ENCODE results near the gene CNIH3. TPM values are rescaled to one million over a fixed set of nuclear protein-coding genes. Genes with fewer than 3 reads are reported as not detected.
"Not testable (repeated sequence)": the region's sequence is repeated elsewhere in the genome, so short reads cannot be mapped to it uniquely, and the experiment has no call there.

CNIH3 gene
- total RNA-seq, 4 donors from 2014 or later = not detected

DNA sequence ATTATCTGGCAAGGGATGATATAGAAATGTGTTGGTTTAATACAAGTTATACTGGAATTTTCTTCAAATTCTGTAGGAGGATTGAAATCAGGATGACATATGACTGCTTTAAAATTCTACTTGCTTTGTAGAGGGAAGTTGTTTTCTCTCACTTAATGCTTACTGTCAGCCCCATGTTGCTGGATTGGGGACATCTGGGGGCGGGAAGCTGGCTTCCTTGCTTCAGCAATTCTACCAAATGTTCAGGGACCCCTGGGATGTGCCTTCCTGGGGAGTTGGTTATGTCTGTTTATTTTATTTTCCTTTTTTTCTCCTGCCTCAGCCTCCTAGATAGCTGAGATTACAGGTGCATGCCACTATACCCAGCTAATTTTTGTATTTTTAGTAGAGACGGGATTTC is 63.5 kb downstream of the CNIH3 start:
- DNase-seq = no peak
- H3K4me3 ChIP-seq = no peak overlapping the region
- H3K27ac ChIP-seq = no peak overlapping the region
- H3K9me3 ChIP-seq = no peaks in the 10 kb centered on the region
- TF ChIP-seq POLR2A (IDR thresholded peaks at IDR 0.05) (no peak), CTCF (IDR thresholded peaks at IDR 0.05) (no peak)
- no peaks in the 10 kb centered on the region for H3K4me1 ChIP-seq
- H3K36me3 ChIP-seq = no peaks in the 10 kb centered on the region
- H3K27me3 ChIP-seq = no peaks in the 10 kb centered on the region

- Histone ChIP-seq H3K27me3 (no peaks in the 10 kb centered on the region), H3K36me3 (no peaks in the 10 kb centered on the region), H3K4me3 (no peak overlapping the region), H3K9me3 (no peaks in the 10 kb centered on the region), H3K27ac (no peak overlapping the region), H3K4me1 (no peaks in the 10 kb centered on the region)
- TF ChIP-seq POLR2A (IDR thresholded peaks at IDR 0.05) = no peak
- no peak for DNase-seq
Observed at GRCh38 chr1:224681816-224682215, 65.7 kb downstream of the CNIH3 start.

GRCh38 chr1:224683936-224684335 is 67.8 kb downstream of the CNIH3 start:
- TF ChIP-seq CTCF (IDR thresholded peaks at IDR 0.05) (no peak), POLR2A (IDR thresholded peaks at IDR 0.05) (no peak)
- Histone ChIP-seq H3K4me1 (no peaks in the 10 kb centered on the region), H3K36me3 (no peaks in the 10 kb centered on the region), H3K27ac (no peak overlapping the region), H3K4me3 (no peak overlapping the region), H3K9me3 (no peaks in the 10 kb centered on the region), H3K27me3 (no peaks in the 10 kb centered on the region)
- DNase-seq = no peak

DNA sequence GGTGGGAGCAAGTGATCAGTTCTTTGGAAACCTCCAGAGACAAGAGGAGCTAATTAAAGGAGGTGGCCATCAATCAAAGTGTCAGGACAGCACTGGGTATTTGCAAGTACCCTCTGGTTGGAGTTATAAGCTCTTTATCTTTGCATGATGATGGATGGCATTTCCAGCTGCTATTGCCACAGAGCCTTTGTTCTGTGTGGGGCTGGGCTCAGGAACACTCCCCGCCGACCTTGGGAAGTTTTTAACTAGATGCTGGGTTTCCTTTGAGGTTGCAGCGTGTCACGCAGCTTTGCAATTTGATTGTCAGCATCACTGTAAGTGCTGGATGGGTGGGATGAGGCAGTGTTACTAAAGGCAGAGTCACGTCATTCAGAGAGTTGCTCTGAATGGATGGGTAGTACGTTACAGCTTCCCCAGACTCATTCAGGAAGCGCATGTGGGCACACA is 68.9 kb downstream of the CNIH3 start:
- no peaks in the 10 kb centered on the region for H3K27me3 ChIP-seq
- H3K4me1 ChIP-seq = no peaks in the 10 kb centered on the region
- H3K4me3 ChIP-seq = no peak overlapping the region
- DNase-seq = no peak
- TF ChIP-seq CTCF (IDR thresholded peaks at IDR 0.05) (no peak), POLR2A (IDR thresholded peaks at IDR 0.05) (no peak)
- no peaks in the 10 kb centered on the region for H3K36me3 ChIP-seq
- H3K9me3 ChIP-seq = no peaks in the 10 kb centered on the region
- H3K27ac ChIP-seq = no peak overlapping the region

- H3K4me1 ChIP-seq, H3K36me3 ChIP-seq, H3K4me3 ChIP-seq, H3K9me3 ChIP-seq, H3K27me3 ChIP-seq, H3K27ac ChIP-seq, DNase-seq: not testable (repeated sequence)
Observed at GRCh38 chr1:224686140-224686539, 70.0 kb downstream of the CNIH3 start.

DNA sequence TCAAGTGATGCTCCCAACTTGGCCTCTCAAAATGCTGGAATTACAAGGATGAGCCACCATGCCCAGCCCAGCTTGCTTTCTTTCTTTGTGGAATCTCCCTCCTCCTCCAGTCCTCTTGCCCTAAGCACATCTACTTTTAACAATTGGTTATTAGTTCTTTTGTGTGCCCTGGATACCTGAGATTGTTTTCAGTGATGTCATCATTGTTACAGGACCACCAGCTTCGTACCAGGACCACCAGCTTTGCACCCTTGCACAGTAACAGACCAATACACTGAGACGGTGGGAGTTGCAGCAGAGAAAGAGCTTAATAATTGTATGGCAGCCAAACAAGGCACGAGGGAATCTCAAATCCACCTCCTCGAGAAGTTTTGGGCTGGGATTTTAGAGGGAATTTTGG is 71.3 kb downstream of the CNIH3 start:
- Histone ChIP-seq H3K4me3 (no peak overlapping the region), H3K9me3 (no peaks in the 10 kb centered on the region), H3K27me3 (no peaks in the 10 kb centered on the region), H3K27ac (no peak overlapping the region), H3K36me3 (no peaks in the 10 kb centered on the region), H3K4me1 (no peaks in the 10 kb centered on the region)
- no peak for TF ChIP-seq POLR2A (IDR thresholded peaks at IDR 0.05)
- TF ChIP-seq CTCF (IDR thresholded peaks at IDR 0.05) = no peak
- DNase-seq = no peak

GRCh38 chr1:224689374-224689773 is 73.3 kb downstream of the CNIH3 start:
- H3K4me1 ChIP-seq = no peaks in the 10 kb centered on the region
- H3K4me3 ChIP-seq = no peak overlapping the region
- DNase-seq = no peak
- H3K36me3 ChIP-seq = no peaks in the 10 kb centered on the region
- H3K9me3 ChIP-seq = no peaks in the 10 kb centered on the region
- H3K27ac ChIP-seq = no peak overlapping the region
- H3K27me3 ChIP-seq = no peaks in the 10 kb centered on the region
- TF ChIP-seq POLR2A (IDR thresholded peaks at IDR 0.05) (no peak), CTCF (IDR thresholded peaks at IDR 0.05) (no peak)
